Adrenal gland (tissue), 5 donors: ENCODE measurements around the gene RELT.

Experiments used
- CTCF ChIP-seq, 6 experiments: fragments of 450-650 bp in 4 of 6; fragments of 200-600 bp in 2 of 6; sonication (generic) in 1 of 6; IDR thresholded peaks; 1 replicate in 5 of 6; 2 replicates in 1 of 6; pipeline versions ENCODE4 v1.5.1 to v1.8.0; 2016 to 2021; ENCODE audit warnings: antibody characterized with exemption in 6 of 6, mild to moderate bottlenecking in 2 of 6, moderate library complexity in 1 of 6
- POLR2A ChIP-seq, 2 donors: fragments of 450-650 bp; IDR thresholded peaks; one replicate each; pipeline ENCODE4 v1.6.1; 2017; ENCODE audit warnings: antibody characterized with exemption in 2 of 2, mild to moderate bottlenecking in 2 of 2, moderate library complexity in 1 of 2
- donor health status: DM: no; HTN: no; CAD: no.

- TF ChIP-seq CTCF (IDR thresholded peaks at IDR 0.05): no peak
- no peak for TF ChIP-seq POLR2A (IDR thresholded peaks at IDR 0.05)
These were observed 13.7 kb downstream of the RELT start for GRCh38 chr11:73389916-73390315.
